HEK293T (cell line): ENCODE measurements around the gene PRLH.
"Not testable (repeated sequence)": the region's sequence is repeated elsewhere in the genome, so short reads cannot be mapped to it uniquely, and the experiment has no call there.

Experiments
- CTCF ChIA-PET: fragments of 350-600 bp; formaldehyde crosslinking; extraction: SDS; loops from one replicate; lab custom pipeline; 2021; ENCODE audit warnings: antibody characterized with exemption, inconsistent platforms; lab: Yijun Ruan, JAX
- POLR2A ChIA-PET: fragments of 350-600 bp; formaldehyde crosslinking; extraction: SDS; loops from one replicate; lab custom pipeline; 2020; ENCODE audit warnings: antibody characterized with exemption, inconsistent platforms; lab: Yijun Ruan, JAX
- DNase-seq: peaks from one replicate; pipeline ENCODE4 v3.0.0; 2012; ENCODE audit warnings: mixed read lengths; ENCODE audit errors: extremely low spot score
- ARNT ChIP-seq: fragments of 450-650 bp; IDR thresholded peaks from 2 replicates; pipeline ENCODE4 v1.6.1; 2017; ENCODE audit warnings: mild to moderate bottlenecking
- BHLHE40 ChIP-seq: fragments of 450-650 bp; IDR thresholded peaks from 2 replicates; pipeline ENCODE4 v1.6.1; 2016; ENCODE audit warnings: mild to moderate bottlenecking, moderate library complexity, borderline replicate concordance
- CTBP1 ChIP-seq: fragments of 450-650 bp; IDR thresholded peaks from 2 replicates; pipeline ENCODE4 v1.6.1; 2016; ENCODE audit warnings: borderline replicate concordance
- ELF4 ChIP-seq: fragments of 450-650 bp; IDR thresholded peaks from 2 replicates; pipeline ENCODE4 v1.6.1; 2017; ENCODE audit warnings: antibody characterized with exemption
- FOXA1 ChIP-seq: fragments of 450-650 bp; IDR thresholded peaks from 2 replicates; pipeline ENCODE4 v1.6.1; 2016; ENCODE audit warnings: mild to moderate bottlenecking
- FOXK2 ChIP-seq: fragments of 450-650 bp; IDR thresholded peaks from 2 replicates; pipeline ENCODE4 v1.6.1; 2016; ENCODE audit warnings: mild to moderate bottlenecking
- FOXM1 ChIP-seq: fragments of 450-650 bp; IDR thresholded peaks from 2 replicates; pipeline ENCODE4 v1.6.1; 2017; ENCODE audit warnings: mild to moderate bottlenecking, borderline replicate concordance
- HDGF ChIP-seq: fragments of 450-650 bp; IDR thresholded peaks from 2 replicates; pipeline ENCODE4 v1.6.1; 2017; ENCODE audit warnings: antibody characterized with exemption, borderline replicate concordance
- L3MBTL2 ChIP-seq: fragments of 450-650 bp; conservative IDR thresholded peaks from 2 replicates; pipeline ENCODE4 v1.6.1; 2016; ENCODE audit warnings: mild to moderate bottlenecking
- LEF1 ChIP-seq: fragments of 450-650 bp; IDR thresholded peaks from 2 replicates; pipeline ENCODE4 v1.6.1; 2017; ENCODE audit warnings: mild to moderate bottlenecking, borderline replicate concordance
- NFRKB ChIP-seq: fragments of 450-650 bp; IDR thresholded peaks from 2 replicates; pipeline ENCODE4 v1.6.1; 2016; ENCODE audit warnings: mild to moderate bottlenecking, moderate library complexity
- PKNOX1 ChIP-seq: fragments of 450-650 bp; IDR thresholded peaks from 2 replicates; pipeline ENCODE4 v1.6.1; 2016
- SP1 ChIP-seq: fragments of 450-650 bp; IDR thresholded peaks from 2 replicates; pipeline ENCODE4 v1.6.1; 2017
- SUZ12 ChIP-seq: fragments of 450-650 bp; IDR thresholded peaks from 2 replicates; pipeline ENCODE4 v1.6.1; 2016; ENCODE audit warnings: mild to moderate bottlenecking
- TARDBP ChIP-seq: fragments of 450-650 bp; IDR thresholded peaks from 2 replicates; pipeline ENCODE4 v1.6.1; 2016
- ZNF384 ChIP-seq: fragments of 450-650 bp; IDR thresholded peaks from 2 replicates; pipeline ENCODE4 v1.6.1; 2016

Gene PRLH

GRCh38 chr2:237592425-237592980 is 26.1 kb downstream of the PRLH start:
- ChIA-PET CTCF (no interaction called here), POLR2A (no interaction called here)
- DNase-seq = no peak
- TF ChIP-seq CTBP1 (no peak), FOXK2 (no peak), SUZ12 (no peak), SP1 (no peak), ZNF384 (no peak), BHLHE40 (no peak), FOXA1 (no peak), FOXM1 (no peak), HDGF (no peak), ELF4 (no peak), NFRKB (no peak), TARDBP (no peak), LEF1 (no peak), ARNT (no peak), PKNOX1 (no peak), L3MBTL2 (no peak)

GRCh38 chr2:237593036-237593435 is 26.7 kb downstream of the PRLH start:
- TF ChIP-seq TARDBP = no peak
- TF ChIP-seq HDGF = no peak
- no peak for TF ChIP-seq BHLHE40
- TF ChIP-seq LEF1 = no peak
- TF ChIP-seq FOXA1 = no peak
- no peak for TF ChIP-seq SP1
- CTCF ChIA-PET = no interaction called here
- no peak for DNase-seq
- POLR2A ChIA-PET = no interaction called here

GRCh38 chr2:237593596-237594320 is 27.4 kb downstream of the PRLH start:
- TF ChIP-seq LEF1 = no peak
- no peak for TF ChIP-seq FOXK2
- CTCF ChIA-PET = no interaction called here
- DNase-seq = no peak
- POLR2A ChIA-PET = no interaction called here

GRCh38 chr2:237594514-237594871 is 28.1 kb downstream of the PRLH start:
- POLR2A ChIA-PET = no interaction called here
- CTCF ChIA-PET = interaction anchor here (0.9 kb wide), 1 partner anchor 222 kb away, joined by 4 read pairs; no protein-coding TSS in a partner anchor
- DNase-seq = no peak
- TF ChIP-seq LEF1 = no peak
- TF ChIP-seq PKNOX1 = no peak

GRCh38 chr2:237595829-237596519 is 29.6 kb downstream of the PRLH start:
- CTCF ChIA-PET, DNase-seq, POLR2A ChIA-PET: not testable (repeated sequence)

GRCh38 chr2:237596520-237597195 is 30.3 kb downstream of the PRLH start:
- ChIA-PET CTCF (no interaction called here), POLR2A (no interaction called here)
- DNase-seq = no peak
- TF ChIP-seq NFRKB (no peak), L3MBTL2 (no peak), BHLHE40 (no peak), ZNF384 (no peak), SP1 (no peak), HDGF (no peak), SUZ12 (no peak), FOXK2 (no peak), FOXA1 (no peak), ARNT (no peak), LEF1 (no peak), ELF4 (no peak)
